OCI-LY3 (cell line): ENCODE measurements around the gene CHRNB1.

ENCODE experiments used
- CTCF ChIP-seq: fragments of 200-600, 300-600 bp; sonication (generic); IDR thresholded peaks from 2 replicates; pipeline ENCODE4 v1.5.1; 2014; ENCODE audit warnings: antibody characterized with exemption, low read length, low read depth
- EZH2phosphoT487 ChIP-seq: fragments of 200-600 bp; shearing (Covaris generic); IDR thresholded peaks from 2 replicates; pipeline ENCODE4 v1.6.1; 2018; ENCODE audit warnings: antibody characterized with exemption, mixed run types, low read depth

GRCh38 chr17:7442142-7442541 lies 2.7 kb upstream of the CHRNB1 start:
- no peak for TF ChIP-seq CTCF
- TF ChIP-seq EZH2phosphoT487: no peak
